Measurements from ENCODE around the gene REL. TPM values are rescaled to one million over a fixed set of nuclear protein-coding genes. Genes with fewer than 3 reads are reported as not detected.

Gene REL
- total RNA-seq, 1 experiment from 2014 or later = 6.2 TPM

DNA sequence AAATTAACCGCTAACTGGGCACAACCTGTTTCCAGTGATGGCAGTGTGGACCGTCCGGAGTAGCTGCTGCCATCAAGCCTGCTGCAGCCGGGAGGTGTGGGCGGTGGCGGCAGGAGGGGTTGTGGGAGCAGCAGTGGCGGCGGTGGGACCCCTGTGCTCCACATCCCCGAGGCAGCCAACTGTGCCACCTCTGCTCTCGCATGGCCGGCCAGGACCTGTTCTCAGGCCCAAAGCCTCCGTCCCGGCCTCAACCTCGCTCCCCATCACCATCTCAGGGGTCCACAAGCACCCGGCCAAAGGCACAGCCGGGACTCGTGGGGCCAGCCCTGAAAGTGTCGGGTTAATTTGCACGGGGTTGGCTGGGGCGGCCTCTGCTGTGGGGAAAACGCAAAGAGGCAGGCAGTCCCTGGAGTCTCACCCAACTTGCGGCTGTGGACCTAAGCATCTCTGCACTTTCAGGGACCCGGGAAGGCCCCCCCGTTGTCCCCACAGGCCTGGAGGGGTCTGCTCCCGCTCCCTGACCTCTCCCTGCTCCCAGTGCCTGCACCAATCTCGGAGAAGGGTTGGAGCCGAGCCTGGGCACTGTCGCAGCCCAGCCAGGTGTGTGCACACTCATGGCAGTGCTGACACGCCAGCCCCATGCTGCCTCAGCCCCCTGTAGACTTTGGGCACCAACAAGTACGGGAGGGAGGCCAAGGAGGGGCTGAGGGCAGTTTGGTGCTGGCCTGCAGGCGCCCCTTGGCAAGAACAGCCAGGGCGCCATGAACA is 91.7 kb downstream of the REL start:
- no peak overlapping the region for H3K18ac ChIP-seq (ENCODE audit: insufficient read length, low read depth, low read length)
- H2BK15ac ChIP-seq (ENCODE audit: low read depth, low read length) = no peak overlapping the region
- H3K27me3 ChIP-seq (ENCODE audit: insufficient read depth, low read length) = no peaks in the 10 kb centered on the region
- no peaks in the 10 kb centered on the region for H3K79me1 ChIP-seq (ENCODE audit: insufficient read depth, low read depth, low read length, poor library complexity, severe bottlenecking)
- H3K4me2 ChIP-seq (ENCODE audit: insufficient read depth, insufficient read length, low read length) = no peak overlapping the region
- H2AFZ ChIP-seq (ENCODE audit: low read length) = no peak overlapping the region
- H4K91ac ChIP-seq (ENCODE audit: insufficient read length, low read depth, low read length) = no peak overlapping the region
- H2BK12ac ChIP-seq (ENCODE audit: insufficient read length, low read depth, low read length) = no peak overlapping the region
- no peak overlapping the region for H3K56ac ChIP-seq (ENCODE audit: insufficient read length, low read depth, low read length)
- H3K36me3 Mint-ChIP-seq (ENCODE audit: insufficient read depth in 1 of 3, low read depth in 3 of 3) = no peaks in the 10 kb centered on the region
- no peak overlapping the region for H3K23ac ChIP-seq (ENCODE audit: insufficient read length, low read depth, low read length)
- H3K79me2 ChIP-seq (ENCODE audit: insufficient read depth, low read length) = no peaks in the 10 kb centered on the region
- H3T11ph ChIP-seq (ENCODE audit: low read length) = no peak overlapping the region
- H2BK5ac ChIP-seq (ENCODE audit: insufficient read length, low read length) = no peak overlapping the region
- no peaks in the 10 kb centered on the region for H3K27me3 Mint-ChIP-seq (ENCODE audit: low read depth)
- no peaks in the 10 kb centered on the region for H3K4me1 ChIP-seq (ENCODE audit: insufficient read depth, low read length)
- peak; percentile 44 for DNase-seq
- H2BK20ac ChIP-seq (ENCODE audit: low read depth, low read length, poor library complexity, severe bottlenecking) = no peak overlapping the region
- H3K9me3 Mint-ChIP-seq = no peaks in the 10 kb centered on the region
- no peaks in the 10 kb centered on the region for H3K23me2 ChIP-seq (ENCODE audit: insufficient read length, low read depth, low read length, poor library complexity, severe bottlenecking)
- H3K4ac ChIP-seq (ENCODE audit: low read depth, low read length) = no peak overlapping the region
- H4K8ac ChIP-seq (replicated peaks; ENCODE audit: insufficient read length, low read depth, low read length) = no peak overlapping the region
- no peak overlapping the region for H3K14ac ChIP-seq (ENCODE audit: insufficient read depth, low read length)
- no peaks in the 10 kb centered on the region for H4K20me1 ChIP-seq (ENCODE audit: control insufficient read depth, insufficient read depth, insufficient read length)
- no peak overlapping the region for H4K5ac ChIP-seq (ENCODE audit: insufficient read length, low read depth, low read length)
- H3K27ac Mint-ChIP-seq = no peak overlapping the region; a peak in 1 of 7 replicates
- H3K27ac ChIP-seq (ENCODE audit: insufficient read length, low read depth, low read length) = no peak overlapping the region
- no peak overlapping the region for H3K9ac ChIP-seq (ENCODE audit: extremely low read depth, insufficient read length, low read length)
- H3K9me3 ChIP-seq (ENCODE audit: control insufficient read depth, low read depth, low read length) = no peaks in the 10 kb centered on the region
- TF ChIP-seq, protein P1, sequence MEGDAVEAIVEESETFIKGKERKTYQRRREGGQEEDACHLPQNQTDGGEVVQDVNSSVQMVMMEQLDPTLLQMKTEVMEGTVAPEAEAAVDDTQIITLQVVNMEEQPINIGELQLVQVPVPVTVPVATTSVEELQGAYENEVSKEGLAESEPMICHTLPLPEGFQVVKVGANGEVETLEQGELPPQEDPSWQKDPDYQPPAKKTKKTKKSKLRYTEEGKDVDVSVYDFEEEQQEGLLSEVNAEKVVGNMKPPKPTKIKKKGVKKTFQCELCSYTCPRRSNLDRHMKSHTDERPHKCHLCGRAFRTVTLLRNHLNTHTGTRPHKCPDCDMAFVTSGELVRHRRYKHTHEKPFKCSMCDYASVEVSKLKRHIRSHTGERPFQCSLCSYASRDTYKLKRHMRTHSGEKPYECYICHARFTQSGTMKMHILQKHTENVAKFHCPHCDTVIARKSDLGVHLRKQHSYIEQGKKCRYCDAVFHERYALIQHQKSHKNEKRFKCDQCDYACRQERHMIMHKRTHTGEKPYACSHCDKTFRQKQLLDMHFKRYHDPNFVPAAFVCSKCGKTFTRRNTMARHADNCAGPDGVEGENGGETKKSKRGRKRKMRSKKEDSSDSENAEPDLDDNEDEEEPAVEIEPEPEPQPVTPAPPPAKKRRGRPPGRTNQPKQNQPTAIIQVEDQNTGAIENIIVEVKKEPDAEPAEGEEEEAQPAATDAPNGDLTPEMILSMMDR (conservative IDR thresholded peaks at IDR 0.05) = no peak
- WGBS (ENCODE audit: extremely low coverage, insufficient read length, low lambda C conversion rate) = no CpG with 5 or more reads among the region's 32 CpGs
- no peak overlapping the region for H2BK120ac ChIP-seq (ENCODE audit: low read depth, low read length, poor library complexity, severe bottlenecking)
- H3K4me1 Mint-ChIP-seq = no peaks in the 10 kb centered on the region
- no peak overlapping the region for H2AK5ac ChIP-seq (ENCODE audit: insufficient read length, low read length)
- H3K4me3 Mint-ChIP-seq = no peak overlapping the region
